ENCODE results near the gene LRRC71. TPM values are rescaled to one million over a fixed set of nuclear protein-coding genes. Genes with fewer than 3 reads are reported as not detected.
A peak's percentile ranks its signal among the peaks of the same experiment; 100 is the strongest.

Gene LRRC71
- total RNA-seq, 1 donor from 2014 or later = not detected

DNA sequence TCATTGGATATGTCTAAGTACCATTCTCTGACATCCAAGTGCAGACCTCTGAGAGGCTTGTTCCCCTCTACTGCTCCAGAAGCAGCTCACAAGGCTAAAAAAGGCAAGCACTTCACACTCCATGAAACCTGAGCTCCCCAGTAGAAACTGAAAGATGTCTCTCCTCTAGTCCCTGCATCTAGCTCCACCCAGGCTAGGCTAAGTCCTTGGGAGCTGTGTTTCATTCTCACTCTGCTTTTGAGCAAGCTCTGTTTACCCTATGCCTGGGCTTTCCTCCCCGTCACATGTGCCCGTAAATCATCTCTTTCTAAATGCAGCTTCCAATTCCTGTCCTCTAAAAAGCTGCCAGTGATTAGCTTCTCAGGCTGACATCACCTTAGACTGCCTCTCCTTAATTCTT, 39.0 kb downstream of the LRRC71 start:
- no peak for DNase-seq (ENCODE audit: low spot score)
- peaks cover 62% of the 10 kb centered on the region for H3K36me3 Mint-ChIP-seq
- Histone ChIP-seq H2AFZ (replicated peaks) (no peak overlapping the region), H3K4me3 (no peak overlapping the region), H3F3A (ENCODE audit: low read depth) (no peaks in the 10 kb centered on the region), H3K4me1 (no peaks in the 10 kb centered on the region), H3K27me3 (no peaks in the 10 kb centered on the region), H4K20me1 (ENCODE audit: low read depth) (no peaks in the 10 kb centered on the region), H3K27ac (no peak overlapping the region), H3K79me2 (ENCODE audit: low read depth) (no peaks in the 10 kb centered on the region), H3K4me2 (no peak overlapping the region), H3K9me3 (ENCODE audit: low read depth) (no peaks in the 10 kb centered on the region), H3K9ac (no peak overlapping the region), H3K36me3 (no peaks in the 10 kb centered on the region)
- no peaks in the 10 kb centered on the region for H3K4me1 Mint-ChIP-seq
- TF ChIP-seq, protein P1, sequence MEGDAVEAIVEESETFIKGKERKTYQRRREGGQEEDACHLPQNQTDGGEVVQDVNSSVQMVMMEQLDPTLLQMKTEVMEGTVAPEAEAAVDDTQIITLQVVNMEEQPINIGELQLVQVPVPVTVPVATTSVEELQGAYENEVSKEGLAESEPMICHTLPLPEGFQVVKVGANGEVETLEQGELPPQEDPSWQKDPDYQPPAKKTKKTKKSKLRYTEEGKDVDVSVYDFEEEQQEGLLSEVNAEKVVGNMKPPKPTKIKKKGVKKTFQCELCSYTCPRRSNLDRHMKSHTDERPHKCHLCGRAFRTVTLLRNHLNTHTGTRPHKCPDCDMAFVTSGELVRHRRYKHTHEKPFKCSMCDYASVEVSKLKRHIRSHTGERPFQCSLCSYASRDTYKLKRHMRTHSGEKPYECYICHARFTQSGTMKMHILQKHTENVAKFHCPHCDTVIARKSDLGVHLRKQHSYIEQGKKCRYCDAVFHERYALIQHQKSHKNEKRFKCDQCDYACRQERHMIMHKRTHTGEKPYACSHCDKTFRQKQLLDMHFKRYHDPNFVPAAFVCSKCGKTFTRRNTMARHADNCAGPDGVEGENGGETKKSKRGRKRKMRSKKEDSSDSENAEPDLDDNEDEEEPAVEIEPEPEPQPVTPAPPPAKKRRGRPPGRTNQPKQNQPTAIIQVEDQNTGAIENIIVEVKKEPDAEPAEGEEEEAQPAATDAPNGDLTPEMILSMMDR (IDR thresholded peaks at IDR 0.05) = no peak
- TF ChIP-seq EZH2 (IDR thresholded peaks at IDR 0.05) = no peak
- no peak for TF ChIP-seq EZH2phosphoT487 (IDR thresholded peaks at IDR 0.05)
- H3K27ac Mint-ChIP-seq = peak overlapping the region; percentile 11
- no peak overlapping the region for H3K4me3 Mint-ChIP-seq
- H3K9me3 Mint-ChIP-seq = no peaks in the 10 kb centered on the region
- H3K27me3 Mint-ChIP-seq (ENCODE audit: insufficient read depth, low read depth) = peaks cover 10% of the 10 kb centered on the region

DNA sequence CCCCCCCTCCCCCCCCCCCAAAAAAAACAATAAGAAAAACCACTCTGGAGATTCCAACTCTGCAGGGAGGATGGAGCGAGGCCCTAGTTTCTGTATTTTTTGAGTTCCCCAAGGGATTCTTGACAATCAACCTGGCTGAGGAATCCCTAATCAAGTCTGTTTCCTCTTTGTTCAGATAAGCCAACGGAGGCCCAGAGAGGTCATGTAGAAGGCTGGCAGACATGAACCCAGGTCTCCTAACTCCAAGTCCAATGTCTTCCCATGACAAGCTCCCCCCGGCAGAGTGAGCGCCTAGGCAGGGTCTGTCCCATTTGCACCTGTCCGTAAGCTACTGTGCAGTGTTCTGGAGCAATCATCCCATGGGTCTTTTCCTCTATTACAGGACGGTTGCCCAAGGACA, 39.5 kb downstream of the LRRC71 start:
- Histone ChIP-seq H3K9me3 (ENCODE audit: low read depth) (no peaks in the 10 kb centered on the region), H3K4me2 (no peak overlapping the region), H3K79me2 (ENCODE audit: low read depth) (no peaks in the 10 kb centered on the region), H2AFZ (replicated peaks) (no peak overlapping the region), H3K9ac (no peak overlapping the region), H3K4me3 (no peak overlapping the region), H3K36me3 (no peaks in the 10 kb centered on the region), H3F3A (ENCODE audit: low read depth) (no peaks in the 10 kb centered on the region), H3K4me1 (no peaks in the 10 kb centered on the region), H4K20me1 (ENCODE audit: low read depth) (no peaks in the 10 kb centered on the region), H3K27ac (no peak overlapping the region), H3K27me3 (no peaks in the 10 kb centered on the region)
- no peaks in the 10 kb centered on the region for H3K9me3 Mint-ChIP-seq
- H3K4me1 Mint-ChIP-seq = no peaks in the 10 kb centered on the region
- H3K27me3 Mint-ChIP-seq (ENCODE audit: insufficient read depth, low read depth) = peaks cover 8% of the 10 kb centered on the region
- TF ChIP-seq, protein P1 (IDR thresholded peaks at IDR 0.05) = no peak
- no peak for TF ChIP-seq EZH2phosphoT487 (IDR thresholded peaks at IDR 0.05)
- no peak for TF ChIP-seq EZH2 (IDR thresholded peaks at IDR 0.05)
- no peak for DNase-seq (ENCODE audit: low spot score)
- H3K36me3 Mint-ChIP-seq = peaks cover 59% of the 10 kb centered on the region
- no peak overlapping the region for H3K27ac Mint-ChIP-seq
- H3K4me3 Mint-ChIP-seq = no peak overlapping the region

DNA sequence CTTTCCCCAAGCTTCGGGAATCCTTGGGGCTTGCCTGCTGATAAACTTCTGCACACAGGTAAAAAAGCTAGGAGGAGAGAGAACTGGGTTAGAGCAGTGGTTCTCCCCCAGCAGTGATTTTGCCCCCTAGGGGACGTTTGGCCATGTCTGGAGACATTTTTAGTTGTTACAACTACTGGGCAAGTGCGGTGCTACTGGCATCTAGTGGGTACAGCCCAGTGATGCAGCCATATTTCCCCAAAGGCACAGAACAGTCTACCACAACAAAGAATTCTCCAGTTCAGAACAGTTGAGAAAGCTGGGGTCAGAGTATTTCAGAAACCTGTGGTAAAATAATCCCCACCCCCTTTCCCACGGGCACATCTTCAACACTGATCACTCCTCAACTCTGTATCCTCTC, 41.3 kb downstream of the LRRC71 start:
- Histone ChIP-seq H3K27me3 (no peaks in the 10 kb centered on the region), H3K79me2 (ENCODE audit: low read depth) (no peaks in the 10 kb centered on the region), H3K4me3 (no peak overlapping the region), H3K36me3 (no peaks in the 10 kb centered on the region), H3K27ac (no peak overlapping the region), H3K4me2 (no peak overlapping the region), H3F3A (ENCODE audit: low read depth) (no peaks in the 10 kb centered on the region), H4K20me1 (ENCODE audit: low read depth) (no peaks in the 10 kb centered on the region), H3K9ac (no peak overlapping the region), H2AFZ (replicated peaks) (no peak overlapping the region), H3K4me1 (no peaks in the 10 kb centered on the region), H3K9me3 (ENCODE audit: low read depth) (no peaks in the 10 kb centered on the region)
- H3K27me3 Mint-ChIP-seq (ENCODE audit: insufficient read depth, low read depth) = peaks cover 6% of the 10 kb centered on the region
- H3K4me3 Mint-ChIP-seq = no peak overlapping the region
- no peak overlapping the region for H3K27ac Mint-ChIP-seq
- DNase-seq (ENCODE audit: low spot score) = peak; percentile 16
- TF ChIP-seq EZH2 (IDR thresholded peaks at IDR 0.05) = no peak
- TF ChIP-seq, protein P1 (IDR thresholded peaks at IDR 0.05) = peak; percentile 33
- H3K36me3 Mint-ChIP-seq = peaks cover 56% of the 10 kb centered on the region
- no peaks in the 10 kb centered on the region for H3K9me3 Mint-ChIP-seq
- no peaks in the 10 kb centered on the region for H3K4me1 Mint-ChIP-seq
